ENCODE data around the gene FAM83E.

- TF ChIP-seq, protein P1, sequence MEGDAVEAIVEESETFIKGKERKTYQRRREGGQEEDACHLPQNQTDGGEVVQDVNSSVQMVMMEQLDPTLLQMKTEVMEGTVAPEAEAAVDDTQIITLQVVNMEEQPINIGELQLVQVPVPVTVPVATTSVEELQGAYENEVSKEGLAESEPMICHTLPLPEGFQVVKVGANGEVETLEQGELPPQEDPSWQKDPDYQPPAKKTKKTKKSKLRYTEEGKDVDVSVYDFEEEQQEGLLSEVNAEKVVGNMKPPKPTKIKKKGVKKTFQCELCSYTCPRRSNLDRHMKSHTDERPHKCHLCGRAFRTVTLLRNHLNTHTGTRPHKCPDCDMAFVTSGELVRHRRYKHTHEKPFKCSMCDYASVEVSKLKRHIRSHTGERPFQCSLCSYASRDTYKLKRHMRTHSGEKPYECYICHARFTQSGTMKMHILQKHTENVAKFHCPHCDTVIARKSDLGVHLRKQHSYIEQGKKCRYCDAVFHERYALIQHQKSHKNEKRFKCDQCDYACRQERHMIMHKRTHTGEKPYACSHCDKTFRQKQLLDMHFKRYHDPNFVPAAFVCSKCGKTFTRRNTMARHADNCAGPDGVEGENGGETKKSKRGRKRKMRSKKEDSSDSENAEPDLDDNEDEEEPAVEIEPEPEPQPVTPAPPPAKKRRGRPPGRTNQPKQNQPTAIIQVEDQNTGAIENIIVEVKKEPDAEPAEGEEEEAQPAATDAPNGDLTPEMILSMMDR (conservative IDR thresholded peaks at IDR 0.05): no peak
- no peak for TF ChIP-seq EZH2 (IDR thresholded peaks at IDR 0.05; ENCODE audit: low read depth)
Observed at GRCh38 chr19:48633148-48634035, 18.5 kb upstream of the FAM83E start.

Measured in PC-9 (cell line).